K562 (cell line): ENCODE results near the gene HCST. TPM values are rescaled to one million over a fixed set of nuclear protein-coding genes. Genes with fewer than 3 reads are reported as not detected.

Source experiments
- CEBPB ChIP-seq: fragments of 450-650 bp; IDR thresholded peaks from 2 replicates; pipeline ENCODE4 v1.6.1; 2016; ENCODE audit warnings: missing genetic modification characterization, missing compliant biosample characterization
- FOXP4 ChIP-seq: sonication (generic); formaldehyde crosslinking; IDR thresholded peaks from 2 replicates; pipeline ENCODE4 v1.8.0; 2022; ENCODE audit warnings: mild to moderate bottlenecking, missing genetic modification reagents, borderline replicate concordance
- GATA2 ChIP-seq: sonication (generic); formaldehyde crosslinking; IDR thresholded peaks from 2 replicates; pipeline ENCODE4 v1.4.0; 2020; ENCODE audit warnings: mild to moderate bottlenecking, missing genetic modification reagents
- MAFK ChIP-seq: IDR thresholded peaks from 2 replicates; pipeline ENCODE4 v1.6.1; 2011; ENCODE audit warnings: low read length, improper control_type of control experiment
- MECOM ChIP-seq: fragments of 250-450 bp; sonication (Bioruptor Pico); IDR thresholded peaks from 2 replicates; pipeline ENCODE4 v1.8.0; 2022; ENCODE audit warnings: inconsistent platforms
- RB1 ChIP-seq: fragments of 450-650 bp; IDR thresholded peaks from 2 replicates; pipeline ENCODE4 v1.6.1; 2017; ENCODE audit warnings: low read depth, mild to moderate bottlenecking
- ZNF318 ChIP-seq, 2 experiments: fragments of 450-650 bp; IDR thresholded peaks; 2 replicates each; pipeline ENCODE4 v1.6.1; 2016; ENCODE audit warnings: mild to moderate bottlenecking in 2 of 2, borderline replicate concordance in 1 of 2, low read depth in 1 of 2, moderate library complexity in 1 of 2
- polyA plus RNA-seq, 8 experiments: library from polyadenylated mRNA; depleted of rRNA in 4 of 8; stranded (reverse) in 5 of 8; unstranded in 3 of 8; fragments of >200 nt; fragmentation: Nextera tagmentation in 2 of 8; fragmentation: Illumina TruSeq in 1 of 8; extraction: Ambion mirVana in 2 of 8; extraction: Trizol in 1 of 8; gene quantifications; 2 replicates each; pipeline versions ENCODE4 v1.2.1 to v1.2.3, GENCODE V29; 2011 to 2014; ENCODE audit warnings: inconsistent platforms in 1 of 8, missing spikeins in 1 of 8
- total RNA-seq, 7 experiments: library from RNA; depleted of rRNA in 6 of 7; stranded (reverse); fragments of >200 nt in 6 of 7; fragmentation: Illumina TruSeq in 2 of 7; extraction: Trizol in 2 of 7; gene quantifications; 2 replicates each; pipeline versions ENCODE4 v1.2.1 to v1.2.3, GENCODE V29; 2011 to 2021; ENCODE audit warnings: low replicate concordance in 1 of 7

The HCST gene
- total and polyA plus RNA-seq, 9 of the 15 experiments (the other 6 are each of a cell fraction or from before 2014, with no cell fraction given) = 0.29 to 1.9 (median 0.95) TPM; not detected in 2

GRCh38 chr19:35879770-35880317 is 22.5 kb upstream of the HCST start (continued):
- no peak; the same call in 1 of the 2 replicates for TF ChIP-seq MAFK
- TF ChIP-seq MECOM (CRISPR knock-in tag) = no peak
- no peak for TF ChIP-seq ZNF318 (IDR thresholded peaks at IDR 0.05; ENCODE audit: borderline replicate concordance in 1 of 2, low read depth in 1 of 2)
- TF ChIP-seq RB1 = peak; percentile 87; the same call in 1 of the 2 replicates
- TF ChIP-seq CEBPB (tag) = no peak
- no peak for TF ChIP-seq GATA2
- TF ChIP-seq FOXP4 = peak; percentile 80; the same call in 1 of the 2 replicates
